ENCODE results near the gene ADCY4. TPM values are rescaled to one million over a fixed set of nuclear protein-coding genes. Genes with fewer than 3 reads are reported as not detected.

ADCY4 gene
- total RNA-seq, 1 donor from 2014 or later: 74.6 TPM

DNA sequence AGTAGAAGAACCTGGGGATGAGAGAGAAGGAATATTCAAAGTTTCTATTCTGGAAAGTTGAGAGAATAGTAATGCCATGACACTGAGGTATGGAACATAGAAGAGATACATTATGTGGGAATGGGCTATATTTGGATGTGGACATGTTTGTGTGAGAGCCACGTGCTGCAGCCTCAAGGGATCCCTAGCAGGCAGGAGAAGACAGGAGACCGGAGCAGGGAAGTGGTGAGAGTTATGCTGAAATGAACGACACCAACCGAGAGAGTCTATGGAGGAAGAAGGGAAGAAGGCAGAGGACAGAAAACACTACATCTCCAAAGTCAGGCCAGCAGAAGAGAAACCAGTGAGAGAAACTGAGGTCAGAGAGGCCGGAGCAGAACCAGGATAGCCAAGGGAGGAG is 14.9 kb upstream of the ADCY4 start:
- H3K4me1 Mint-ChIP-seq (ENCODE audit: unreplicated experiment): peaks cover 19% of the 10 kb centered on the region
- no peak for TF ChIP-seq CTCF (IDR thresholded peaks at IDR 0.05; ENCODE audit: unreplicated experiment)
- H3K36me3 Mint-ChIP-seq (ENCODE audit: low read depth, unreplicated experiment): no peaks in the 10 kb centered on the region
- no peak for DNase-seq (ENCODE audit: low spot score)
- H3K27ac Mint-ChIP-seq (ENCODE audit: unreplicated experiment): no peak overlapping the region
- H3K27me3 Mint-ChIP-seq (ENCODE audit: unreplicated experiment): peaks cover 17% of the 10 kb centered on the region
- H3K9me3 Mint-ChIP-seq (ENCODE audit: unreplicated experiment): no peaks in the 10 kb centered on the region
- H3K4me3 Mint-ChIP-seq (ENCODE audit: unreplicated experiment): no peak overlapping the region

- no peak for DNase-seq (ENCODE audit: low spot score)
- no peak for TF ChIP-seq CTCF (IDR thresholded peaks at IDR 0.05; ENCODE audit: unreplicated experiment)
- H3K4me1 Mint-ChIP-seq (ENCODE audit: unreplicated experiment): peaks cover 16% of the 10 kb centered on the region
- H3K9me3 Mint-ChIP-seq (ENCODE audit: unreplicated experiment): no peaks in the 10 kb centered on the region
- H3K36me3 Mint-ChIP-seq (ENCODE audit: low read depth, unreplicated experiment): no peaks in the 10 kb centered on the region
- no peak overlapping the region for H3K4me3 Mint-ChIP-seq (ENCODE audit: unreplicated experiment)
- no peak overlapping the region for H3K27ac Mint-ChIP-seq (ENCODE audit: unreplicated experiment)
- peaks cover 16% of the 10 kb centered on the region for H3K27me3 Mint-ChIP-seq (ENCODE audit: unreplicated experiment)
These were observed 13.3 kb upstream of the ADCY4 start for GRCh38 chr14:24348186-24348585.

DNA sequence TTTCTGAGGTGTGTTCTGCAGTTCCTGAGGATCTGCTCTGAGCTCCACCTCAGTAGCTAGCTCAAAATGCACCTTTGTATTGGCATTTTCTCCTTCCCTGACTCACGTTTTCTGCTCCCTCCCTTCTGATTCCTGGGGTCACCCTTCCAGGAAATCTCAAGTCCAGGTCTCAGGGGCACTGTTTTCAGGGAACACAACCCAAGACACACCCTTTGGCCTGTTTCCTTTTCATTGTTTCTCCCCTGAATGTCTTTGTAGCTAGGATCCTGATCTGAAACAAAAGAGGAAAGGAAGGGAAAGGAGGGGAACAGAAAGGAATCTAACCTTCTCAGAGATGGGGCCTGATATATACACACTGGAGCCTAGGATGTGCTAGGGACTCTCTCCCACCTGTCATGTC is 12.3 kb upstream of the ADCY4 start:
- H3K4me3 Mint-ChIP-seq (ENCODE audit: unreplicated experiment): no peak overlapping the region
- DNase-seq (ENCODE audit: low spot score): no peak
- no peaks in the 10 kb centered on the region for H3K9me3 Mint-ChIP-seq (ENCODE audit: unreplicated experiment)
- peaks cover 16% of the 10 kb centered on the region for H3K27me3 Mint-ChIP-seq (ENCODE audit: unreplicated experiment)
- H3K36me3 Mint-ChIP-seq (ENCODE audit: low read depth, unreplicated experiment): no peaks in the 10 kb centered on the region
- H3K4me1 Mint-ChIP-seq (ENCODE audit: unreplicated experiment): peaks cover 15% of the 10 kb centered on the region
- TF ChIP-seq CTCF (IDR thresholded peaks at IDR 0.05; ENCODE audit: unreplicated experiment): no peak
- no peak overlapping the region for H3K27ac Mint-ChIP-seq (ENCODE audit: unreplicated experiment)

DNA sequence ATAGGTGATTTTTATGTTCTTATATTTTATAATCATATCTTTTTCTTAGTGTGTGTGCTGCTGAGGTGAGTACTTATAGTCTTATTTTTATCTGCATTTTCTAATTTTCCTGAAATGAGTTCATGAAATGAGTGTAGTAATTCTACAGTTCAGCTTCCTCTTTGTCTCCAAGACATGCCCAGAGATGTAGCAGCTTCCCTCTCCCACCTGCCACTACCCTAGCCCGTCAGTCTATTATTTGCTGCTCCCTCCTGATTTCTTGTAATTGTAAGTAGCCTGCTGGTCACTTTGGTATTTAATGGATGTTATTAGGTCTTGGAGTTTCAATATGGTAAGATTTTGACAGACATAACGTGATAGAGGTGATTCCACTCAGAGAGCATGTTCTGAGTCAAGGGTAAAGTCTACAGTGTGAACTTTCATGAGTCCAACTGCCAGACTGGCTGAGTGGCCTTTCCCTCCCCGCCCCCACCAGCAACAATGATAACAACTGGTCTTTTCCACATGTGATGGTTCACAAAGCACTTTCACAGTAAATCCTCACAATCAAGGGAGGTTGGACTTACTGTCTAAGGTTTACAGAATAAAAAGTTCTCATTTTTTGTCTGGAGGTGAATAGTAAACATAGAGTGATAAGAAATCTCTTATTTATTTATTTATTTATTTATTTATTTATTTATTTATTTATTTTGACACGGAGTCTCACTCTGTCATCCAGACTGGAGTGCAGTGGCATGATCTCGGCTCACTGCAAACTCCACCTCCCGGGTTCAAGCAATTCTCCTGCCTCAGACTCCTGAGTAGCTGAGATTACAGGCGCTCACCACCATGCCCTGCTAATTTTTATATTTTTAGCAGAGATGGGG is 9.2 kb upstream of the ADCY4 start:
- Mint-ChIP-seq H3K36me3 (ENCODE audit: low read depth, unreplicated experiment) (no peaks in the 10 kb centered on the region), H3K4me3 (ENCODE audit: unreplicated experiment) (no peak overlapping the region), H3K27me3 (ENCODE audit: unreplicated experiment) (peaks cover 12% of the 10 kb centered on the region), H3K27ac (ENCODE audit: unreplicated experiment) (no peak overlapping the region), H3K4me1 (ENCODE audit: unreplicated experiment) (peaks cover 12% of the 10 kb centered on the region), H3K9me3 (ENCODE audit: unreplicated experiment) (no peaks in the 10 kb centered on the region)
- no peak for TF ChIP-seq CTCF (IDR thresholded peaks at IDR 0.05; ENCODE audit: unreplicated experiment)
- DNase-seq (ENCODE audit: low spot score): no peak

DNA sequence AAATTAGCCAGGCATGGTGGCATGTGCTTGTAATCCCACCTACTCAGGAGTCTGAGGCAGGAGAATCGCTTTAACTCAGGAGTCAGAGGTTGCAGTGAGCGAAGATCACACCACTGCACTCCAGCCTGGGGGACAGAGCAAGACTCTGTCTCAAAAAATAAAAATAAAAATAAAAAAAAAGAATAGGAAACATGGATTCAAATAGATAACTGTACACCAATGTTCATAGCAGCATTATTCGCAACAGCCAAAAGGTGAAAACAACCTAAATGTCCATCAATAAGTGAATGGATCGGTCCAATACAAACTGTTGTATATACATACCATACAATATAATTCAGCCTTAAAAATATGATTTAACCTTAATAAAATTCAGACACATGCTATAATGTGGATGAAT is 8.0 kb upstream of the ADCY4 start:
- Mint-ChIP-seq H3K27ac (ENCODE audit: unreplicated experiment) (no peak overlapping the region), H3K27me3 (ENCODE audit: unreplicated experiment) (peaks cover 16% of the 10 kb centered on the region), H3K9me3 (ENCODE audit: unreplicated experiment) (no peaks in the 10 kb centered on the region), H3K4me3 (ENCODE audit: unreplicated experiment) (no peak overlapping the region), H3K4me1 (ENCODE audit: unreplicated experiment) (peaks cover 19% of the 10 kb centered on the region), H3K36me3 (ENCODE audit: low read depth, unreplicated experiment) (no peaks in the 10 kb centered on the region)
- TF ChIP-seq CTCF (IDR thresholded peaks at IDR 0.05; ENCODE audit: unreplicated experiment): no peak
- no peak for DNase-seq (ENCODE audit: low spot score)

Data from endothelial cell (in vitro differentiated cells).